Prostate gland (tissue), 2 donors: ENCODE results near the gene ARID5A.

ENCODE experiments used
- CTCF ChIP-seq, 4 experiments: fragments of 200-600 bp in 2 of 4; fragments of 450-650 bp in 2 of 4; sonication (generic) in 2 of 4; IDR thresholded peaks; 1 replicate in 3 of 4; 2 replicates in 1 of 4; pipeline ENCODE4 v1.5.1; 2016 to 2019; ENCODE audit warnings: antibody characterized with exemption in 4 of 4, mild to moderate bottlenecking in 2 of 4, moderate library complexity in 2 of 4
- POLR2A ChIP-seq: fragments of 450-650 bp; IDR thresholded peaks from one replicate; pipeline ENCODE4 v1.6.1; 2016; ENCODE audit warnings: antibody characterized with exemption, mild to moderate bottlenecking

- TF ChIP-seq CTCF (IDR thresholded peaks at IDR 0.05) (no peak), POLR2A (no peak)
These were observed 10.7 kb downstream of the ARID5A start for GRCh38 chr2:96547203-96547641.
